ENCODE data around the gene NFATC1.

Gene NFATC1

DNA sequence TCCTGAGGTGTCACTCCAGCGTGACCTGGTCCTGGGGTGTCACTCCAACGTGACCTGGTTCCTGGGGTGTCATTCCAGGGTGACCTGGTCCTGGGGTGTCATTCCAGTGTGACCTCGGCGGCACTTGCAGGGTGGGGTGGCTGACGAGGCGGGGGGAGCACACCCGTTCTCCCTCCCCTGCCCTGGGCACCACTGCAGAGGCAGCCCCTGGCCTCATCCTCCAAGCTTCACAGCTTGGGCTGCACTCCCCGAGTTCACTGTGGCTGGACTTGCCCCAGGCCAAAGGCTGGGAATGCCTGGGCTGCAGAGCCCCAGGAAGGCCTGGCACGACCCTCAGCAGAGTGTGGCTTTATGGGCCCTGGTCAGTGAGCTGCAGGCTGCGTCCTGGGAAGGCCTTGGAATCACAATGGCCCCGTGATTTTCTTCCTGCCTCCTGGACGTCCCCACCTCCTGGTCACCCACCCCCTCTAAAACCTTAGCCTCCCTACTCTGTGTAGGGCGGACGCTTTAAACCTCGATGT is 88.3 kb downstream of the NFATC1 start:
- DNase-seq (ENCODE audit: low spot score) (peak; percentile 35), ATAC-seq (ENCODE audit: low read depth) (no peak)
- H3K27ac ChIP-seq (ENCODE audit: poor library complexity, severe bottlenecking): no peak overlapping the region
- no peaks in the 10 kb centered on the region for H3K36me3 ChIP-seq (ENCODE audit: low read depth)
- H3K4me1 ChIP-seq (ENCODE audit: insufficient read depth, poor library complexity, severe bottlenecking): no peaks in the 10 kb centered on the region
- TF ChIP-seq, protein P1, sequence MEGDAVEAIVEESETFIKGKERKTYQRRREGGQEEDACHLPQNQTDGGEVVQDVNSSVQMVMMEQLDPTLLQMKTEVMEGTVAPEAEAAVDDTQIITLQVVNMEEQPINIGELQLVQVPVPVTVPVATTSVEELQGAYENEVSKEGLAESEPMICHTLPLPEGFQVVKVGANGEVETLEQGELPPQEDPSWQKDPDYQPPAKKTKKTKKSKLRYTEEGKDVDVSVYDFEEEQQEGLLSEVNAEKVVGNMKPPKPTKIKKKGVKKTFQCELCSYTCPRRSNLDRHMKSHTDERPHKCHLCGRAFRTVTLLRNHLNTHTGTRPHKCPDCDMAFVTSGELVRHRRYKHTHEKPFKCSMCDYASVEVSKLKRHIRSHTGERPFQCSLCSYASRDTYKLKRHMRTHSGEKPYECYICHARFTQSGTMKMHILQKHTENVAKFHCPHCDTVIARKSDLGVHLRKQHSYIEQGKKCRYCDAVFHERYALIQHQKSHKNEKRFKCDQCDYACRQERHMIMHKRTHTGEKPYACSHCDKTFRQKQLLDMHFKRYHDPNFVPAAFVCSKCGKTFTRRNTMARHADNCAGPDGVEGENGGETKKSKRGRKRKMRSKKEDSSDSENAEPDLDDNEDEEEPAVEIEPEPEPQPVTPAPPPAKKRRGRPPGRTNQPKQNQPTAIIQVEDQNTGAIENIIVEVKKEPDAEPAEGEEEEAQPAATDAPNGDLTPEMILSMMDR (IDR thresholded peaks at IDR 0.05; ENCODE audit: poor library complexity, severe bottlenecking): no peak
- no peaks in the 10 kb centered on the region for H3K27me3 ChIP-seq (ENCODE audit: insufficient read depth, poor library complexity, severe bottlenecking)
- H3K4me3 ChIP-seq (ENCODE audit: severe bottlenecking): no peak overlapping the region
- no peaks in the 10 kb centered on the region for H3K9me3 ChIP-seq (ENCODE audit: severe bottlenecking)

DNA sequence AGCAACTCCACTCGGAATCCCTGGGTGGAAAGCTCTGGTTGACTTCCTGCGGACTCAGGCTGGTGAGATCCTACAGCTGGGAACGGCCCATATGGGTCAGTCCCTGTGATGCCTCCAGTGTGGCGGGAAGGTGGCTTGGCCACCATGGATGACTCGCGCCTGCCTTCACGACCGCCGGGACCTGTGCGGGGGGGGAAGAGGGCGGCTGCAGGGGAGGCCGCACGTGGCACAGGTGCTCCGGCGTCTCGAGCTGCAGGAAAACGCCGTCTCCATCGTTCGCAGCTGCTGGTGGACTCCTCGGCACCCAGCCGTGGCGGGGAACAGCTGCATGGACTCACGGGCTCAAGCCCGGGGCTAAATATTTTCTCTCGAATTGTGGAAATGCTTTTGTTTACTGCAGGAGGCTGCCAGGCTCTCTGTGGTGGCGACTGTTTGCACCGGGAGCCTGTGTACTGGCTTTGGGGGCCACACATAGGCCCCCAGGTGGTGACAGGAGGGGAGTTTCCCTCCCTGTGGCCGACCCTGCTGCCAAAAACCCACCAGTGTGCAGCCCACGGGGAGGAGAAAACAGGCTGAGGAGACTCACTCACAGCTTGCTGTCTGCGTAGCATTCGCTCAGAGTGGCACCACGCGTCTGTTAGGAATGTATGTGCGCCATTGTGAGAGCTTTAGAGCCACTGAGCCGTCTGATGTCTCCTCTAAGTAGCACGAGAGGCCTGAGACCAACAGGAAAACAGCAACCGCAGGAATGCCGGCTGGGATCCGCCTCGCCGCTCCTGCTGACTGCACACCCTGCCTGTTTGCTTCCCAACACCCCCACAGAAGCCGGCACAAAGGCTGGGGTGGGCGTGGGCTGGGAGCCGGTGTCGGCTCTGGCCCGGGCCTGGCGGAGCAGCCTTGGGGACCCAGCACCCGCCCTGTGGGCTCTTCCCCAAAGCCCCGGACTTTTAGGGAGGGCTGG is 89.2 kb downstream of the NFATC1 start:
- ATAC-seq (ENCODE audit: low read depth): peak; percentile 85
- peak; percentile 58 for DNase-seq (ENCODE audit: low spot score)
- no peak overlapping the region for H3K4me3 ChIP-seq (ENCODE audit: severe bottlenecking)
- H3K9me3 ChIP-seq (ENCODE audit: severe bottlenecking): no peaks in the 10 kb centered on the region
- H3K36me3 ChIP-seq (ENCODE audit: low read depth): no peaks in the 10 kb centered on the region
- no peaks in the 10 kb centered on the region for H3K27me3 ChIP-seq (ENCODE audit: insufficient read depth, poor library complexity, severe bottlenecking)
- no peaks in the 10 kb centered on the region for H3K4me1 ChIP-seq (ENCODE audit: insufficient read depth, poor library complexity, severe bottlenecking)
- no peak overlapping the region for H3K27ac ChIP-seq (ENCODE audit: poor library complexity, severe bottlenecking)
- TF ChIP-seq, protein P1 (IDR thresholded peaks at IDR 0.05; ENCODE audit: poor library complexity, severe bottlenecking): no peak

DNA sequence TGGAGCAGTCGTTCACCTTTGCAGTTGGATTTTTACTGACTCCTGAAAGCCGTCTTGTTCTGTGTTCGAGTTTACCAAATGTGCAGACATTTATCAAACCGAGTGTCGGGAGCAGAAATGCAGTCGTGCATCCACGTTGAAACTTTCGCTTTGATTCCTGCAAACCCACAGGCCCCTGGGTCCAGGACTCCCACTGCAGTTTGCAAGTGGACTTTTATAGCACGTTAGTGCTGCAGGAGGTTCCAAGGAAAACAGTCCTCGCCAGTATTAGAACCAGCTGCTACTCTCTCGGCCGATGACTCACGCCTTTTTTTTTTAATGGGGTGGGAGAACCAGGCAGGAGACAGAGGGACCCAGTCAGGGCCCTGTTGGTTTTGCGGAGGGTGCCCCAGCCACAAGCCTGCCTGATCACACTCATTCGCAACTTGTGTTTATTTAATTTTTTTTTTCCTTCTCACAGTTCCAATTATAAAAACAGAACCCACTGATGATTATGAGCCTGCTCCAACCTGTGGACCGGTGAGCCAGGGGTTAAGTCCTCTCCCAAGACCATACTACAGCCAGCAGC is 90.1 kb downstream of the NFATC1 start:
- no peaks in the 10 kb centered on the region for H3K4me1 ChIP-seq (ENCODE audit: insufficient read depth, poor library complexity, severe bottlenecking)
- ATAC-seq (ENCODE audit: low read depth): no peak
- no peak overlapping the region for H3K4me3 ChIP-seq (ENCODE audit: severe bottlenecking)
- no peak overlapping the region for H3K27ac ChIP-seq (ENCODE audit: poor library complexity, severe bottlenecking)
- no peaks in the 10 kb centered on the region for H3K36me3 ChIP-seq (ENCODE audit: low read depth)
- TF ChIP-seq, protein P1 (IDR thresholded peaks at IDR 0.05; ENCODE audit: poor library complexity, severe bottlenecking): no peak
- peak; percentile 5 for DNase-seq (ENCODE audit: low spot score)
- no peaks in the 10 kb centered on the region for H3K9me3 ChIP-seq (ENCODE audit: severe bottlenecking)
- H3K27me3 ChIP-seq (ENCODE audit: insufficient read depth, poor library complexity, severe bottlenecking): no peaks in the 10 kb centered on the region

DNA sequence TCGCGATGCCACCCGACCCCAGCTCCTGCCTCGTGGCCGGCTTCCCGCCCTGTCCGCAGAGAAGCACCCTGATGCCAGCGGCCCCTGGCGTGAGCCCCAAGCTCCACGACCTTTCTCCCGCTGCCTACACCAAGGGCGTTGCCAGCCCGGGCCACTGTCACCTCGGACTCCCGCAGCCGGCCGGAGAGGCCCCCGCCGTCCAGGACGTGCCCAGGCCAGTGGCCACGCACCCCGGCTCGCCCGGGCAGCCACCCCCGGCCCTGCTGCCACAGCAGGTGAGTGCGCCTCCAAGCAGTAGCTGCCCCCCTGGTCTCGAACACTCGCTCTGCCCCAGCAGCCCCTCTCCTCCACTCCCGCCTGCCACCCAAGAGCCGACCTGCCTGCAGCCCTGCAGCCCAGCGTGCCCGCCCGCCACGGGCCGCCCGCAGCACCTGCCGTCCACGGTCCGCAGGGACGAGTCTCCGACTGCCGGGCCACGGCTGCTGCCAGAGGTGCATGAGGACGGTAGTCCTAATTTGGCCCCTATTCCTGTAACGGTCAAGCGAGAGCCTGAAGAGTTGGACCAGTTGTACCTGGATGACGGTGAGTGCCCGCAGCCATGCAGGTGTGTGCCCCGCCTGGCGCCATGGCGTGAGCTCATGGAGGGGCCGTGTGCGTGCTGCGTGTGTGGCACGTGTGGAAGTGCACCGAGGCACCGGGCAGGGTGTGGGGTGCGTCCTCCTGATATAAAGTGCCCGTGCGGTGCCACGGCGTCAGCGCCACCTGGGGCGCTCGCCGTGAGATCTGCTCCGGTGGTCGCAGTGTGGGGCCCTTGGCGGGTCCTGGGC is 90.8 kb downstream of the NFATC1 start:
- Histone ChIP-seq H3K27ac (ENCODE audit: poor library complexity, severe bottlenecking) (no peak overlapping the region), H3K27me3 (ENCODE audit: insufficient read depth, poor library complexity, severe bottlenecking) (no peaks in the 10 kb centered on the region), H3K9me3 (ENCODE audit: severe bottlenecking) (no peaks in the 10 kb centered on the region), H3K4me3 (ENCODE audit: severe bottlenecking) (no peak overlapping the region), H3K4me1 (ENCODE audit: insufficient read depth, poor library complexity, severe bottlenecking) (no peaks in the 10 kb centered on the region), H3K36me3 (ENCODE audit: low read depth) (no peaks in the 10 kb centered on the region)
- DNase-seq (ENCODE audit: low spot score) (peak; percentile 47), ATAC-seq (ENCODE audit: low read depth) (no peak)
- TF ChIP-seq, protein P1 (IDR thresholded peaks at IDR 0.05; ENCODE audit: poor library complexity, severe bottlenecking): no peak
